H1 (cell line): ENCODE results near the gene RMND5A. TPM values are rescaled to one million over a fixed set of nuclear protein-coding genes. Genes with fewer than 3 reads are reported as not detected.

ENCODE experiments used
- ATF3 ChIP-seq: IDR thresholded peaks from 2 replicates; pipeline ENCODE4 v1.6.1; 2011; ENCODE audit warnings: low read depth, mild to moderate bottlenecking, low read length; ENCODE audit not compliant: insufficient read depth
- BRCA1 ChIP-seq: IDR thresholded peaks from 2 replicates; pipeline ENCODE4 v1.6.1; 2012; ENCODE audit warnings: low read depth, low read length, improper control_type of control experiment
- FOSL1 ChIP-seq: IDR thresholded peaks from 2 replicates; pipeline ENCODE4 v1.6.1; 2011; ENCODE audit warnings: mild to moderate bottlenecking, low read depth, low read length, moderate library complexity; ENCODE audit not compliant: insufficient read depth
- GTF2F1 ChIP-seq: IDR thresholded peaks from 2 replicates; pipeline ENCODE4 v1.6.1; 2012; ENCODE audit warnings: low read depth, low read length, improper control_type of control experiment, borderline replicate concordance
- PHF8 ChIP-seq: fragments of 200-600 bp; sonication (generic); conservative IDR thresholded peaks from 2 replicates; pipeline ENCODE4 v1.7.1; 2012; ENCODE audit warnings: low read depth, mild to moderate bottlenecking, inconsistent platforms, low read length, moderate library complexity
- POLR2A ChIP-seq, 2 experiments: IDR thresholded peaks; 1 replicate in 1 of 2; 2 replicates in 1 of 2; pipeline ENCODE4 v1.6.1; 2011; ENCODE audit warnings: low read depth in 2 of 2, low read length in 2 of 2, mild to moderate bottlenecking in 2 of 2; ENCODE audit errors: control extremely low read depth in 1 of 2
- RAD21 ChIP-seq, 2 experiments: IDR thresholded peaks in 1 of 2; conservative IDR thresholded peaks in 1 of 2; 2 replicates each; pipeline ENCODE4 v1.6.1; 2011; ENCODE audit warnings: low read depth in 2 of 2, low read length in 2 of 2, improper control_type of control experiment in 1 of 2, inconsistent platforms in 1 of 2, mild to moderate bottlenecking in 1 of 2, moderate library complexity in 1 of 2
- RBBP5 ChIP-seq: IDR thresholded peaks from 2 replicates; pipeline ENCODE4 v1.7.1; 2012; ENCODE audit warnings: low read depth, mild to moderate bottlenecking, inconsistent platforms, low read length, moderate library complexity, borderline replicate concordance
- SRF ChIP-seq: IDR thresholded peaks from 2 replicates; pipeline ENCODE4 v1.6.1; 2011; ENCODE audit warnings: mild to moderate bottlenecking, low read depth, low read length, moderate library complexity
- SUZ12 ChIP-seq: fragments of 200-600 bp; sonication (generic); IDR thresholded peaks from 2 replicates; pipeline ENCODE4 v1.6.1; 2012; ENCODE audit warnings: mild to moderate bottlenecking, inconsistent platforms, low read length, moderate library complexity, mixed read lengths
- polyA plus RNA-seq, 7 experiments: library from polyadenylated mRNA; depleted of rRNA in 3 of 7; stranded (reverse) in 5 of 7; unstranded in 2 of 7; fragments of >200 nt in 5 of 7; fragments of 200-250 nt in 2 of 7; gene quantifications; 1 replicate in 5 of 7; 2 replicates in 1 of 7; 4 replicates in 1 of 7; pipeline versions ENCODE4 v1.2.1 to v1.2.3, GENCODE V29; 2011 to 2013; ENCODE audit warnings: missing spikeins in 2 of 7, mixed read lengths in 2 of 7
- total RNA-seq: library from RNA; stranded (reverse); fragmentation: NEBNext Ultra II Directional; extraction: Animal tissue kit (Norgen Biotek cat#: 25700); gene quantifications from 2 replicates; pipeline ENCODE4 v1.2.1, GENCODE V29; 2021
- TF ChIP-seq, protein P1 (sequence below): fragments of 300-600 bp; sonication (generic); IDR thresholded peaks from 2 replicates; pipeline ENCODE4 v1.7.1; 2012; ENCODE audit warnings: low read length, moderate library complexity, mild to moderate bottlenecking, inconsistent platforms; ENCODE audit not compliant: insufficient replicate concordance

The RMND5A gene
- total and polyA plus RNA-seq, 2 of the 8 experiments (the other 6 are each of a cell fraction or from before 2014, with no cell fraction given) = 21.0 to 66.2 TPM

- TF ChIP-seq, protein P1, sequence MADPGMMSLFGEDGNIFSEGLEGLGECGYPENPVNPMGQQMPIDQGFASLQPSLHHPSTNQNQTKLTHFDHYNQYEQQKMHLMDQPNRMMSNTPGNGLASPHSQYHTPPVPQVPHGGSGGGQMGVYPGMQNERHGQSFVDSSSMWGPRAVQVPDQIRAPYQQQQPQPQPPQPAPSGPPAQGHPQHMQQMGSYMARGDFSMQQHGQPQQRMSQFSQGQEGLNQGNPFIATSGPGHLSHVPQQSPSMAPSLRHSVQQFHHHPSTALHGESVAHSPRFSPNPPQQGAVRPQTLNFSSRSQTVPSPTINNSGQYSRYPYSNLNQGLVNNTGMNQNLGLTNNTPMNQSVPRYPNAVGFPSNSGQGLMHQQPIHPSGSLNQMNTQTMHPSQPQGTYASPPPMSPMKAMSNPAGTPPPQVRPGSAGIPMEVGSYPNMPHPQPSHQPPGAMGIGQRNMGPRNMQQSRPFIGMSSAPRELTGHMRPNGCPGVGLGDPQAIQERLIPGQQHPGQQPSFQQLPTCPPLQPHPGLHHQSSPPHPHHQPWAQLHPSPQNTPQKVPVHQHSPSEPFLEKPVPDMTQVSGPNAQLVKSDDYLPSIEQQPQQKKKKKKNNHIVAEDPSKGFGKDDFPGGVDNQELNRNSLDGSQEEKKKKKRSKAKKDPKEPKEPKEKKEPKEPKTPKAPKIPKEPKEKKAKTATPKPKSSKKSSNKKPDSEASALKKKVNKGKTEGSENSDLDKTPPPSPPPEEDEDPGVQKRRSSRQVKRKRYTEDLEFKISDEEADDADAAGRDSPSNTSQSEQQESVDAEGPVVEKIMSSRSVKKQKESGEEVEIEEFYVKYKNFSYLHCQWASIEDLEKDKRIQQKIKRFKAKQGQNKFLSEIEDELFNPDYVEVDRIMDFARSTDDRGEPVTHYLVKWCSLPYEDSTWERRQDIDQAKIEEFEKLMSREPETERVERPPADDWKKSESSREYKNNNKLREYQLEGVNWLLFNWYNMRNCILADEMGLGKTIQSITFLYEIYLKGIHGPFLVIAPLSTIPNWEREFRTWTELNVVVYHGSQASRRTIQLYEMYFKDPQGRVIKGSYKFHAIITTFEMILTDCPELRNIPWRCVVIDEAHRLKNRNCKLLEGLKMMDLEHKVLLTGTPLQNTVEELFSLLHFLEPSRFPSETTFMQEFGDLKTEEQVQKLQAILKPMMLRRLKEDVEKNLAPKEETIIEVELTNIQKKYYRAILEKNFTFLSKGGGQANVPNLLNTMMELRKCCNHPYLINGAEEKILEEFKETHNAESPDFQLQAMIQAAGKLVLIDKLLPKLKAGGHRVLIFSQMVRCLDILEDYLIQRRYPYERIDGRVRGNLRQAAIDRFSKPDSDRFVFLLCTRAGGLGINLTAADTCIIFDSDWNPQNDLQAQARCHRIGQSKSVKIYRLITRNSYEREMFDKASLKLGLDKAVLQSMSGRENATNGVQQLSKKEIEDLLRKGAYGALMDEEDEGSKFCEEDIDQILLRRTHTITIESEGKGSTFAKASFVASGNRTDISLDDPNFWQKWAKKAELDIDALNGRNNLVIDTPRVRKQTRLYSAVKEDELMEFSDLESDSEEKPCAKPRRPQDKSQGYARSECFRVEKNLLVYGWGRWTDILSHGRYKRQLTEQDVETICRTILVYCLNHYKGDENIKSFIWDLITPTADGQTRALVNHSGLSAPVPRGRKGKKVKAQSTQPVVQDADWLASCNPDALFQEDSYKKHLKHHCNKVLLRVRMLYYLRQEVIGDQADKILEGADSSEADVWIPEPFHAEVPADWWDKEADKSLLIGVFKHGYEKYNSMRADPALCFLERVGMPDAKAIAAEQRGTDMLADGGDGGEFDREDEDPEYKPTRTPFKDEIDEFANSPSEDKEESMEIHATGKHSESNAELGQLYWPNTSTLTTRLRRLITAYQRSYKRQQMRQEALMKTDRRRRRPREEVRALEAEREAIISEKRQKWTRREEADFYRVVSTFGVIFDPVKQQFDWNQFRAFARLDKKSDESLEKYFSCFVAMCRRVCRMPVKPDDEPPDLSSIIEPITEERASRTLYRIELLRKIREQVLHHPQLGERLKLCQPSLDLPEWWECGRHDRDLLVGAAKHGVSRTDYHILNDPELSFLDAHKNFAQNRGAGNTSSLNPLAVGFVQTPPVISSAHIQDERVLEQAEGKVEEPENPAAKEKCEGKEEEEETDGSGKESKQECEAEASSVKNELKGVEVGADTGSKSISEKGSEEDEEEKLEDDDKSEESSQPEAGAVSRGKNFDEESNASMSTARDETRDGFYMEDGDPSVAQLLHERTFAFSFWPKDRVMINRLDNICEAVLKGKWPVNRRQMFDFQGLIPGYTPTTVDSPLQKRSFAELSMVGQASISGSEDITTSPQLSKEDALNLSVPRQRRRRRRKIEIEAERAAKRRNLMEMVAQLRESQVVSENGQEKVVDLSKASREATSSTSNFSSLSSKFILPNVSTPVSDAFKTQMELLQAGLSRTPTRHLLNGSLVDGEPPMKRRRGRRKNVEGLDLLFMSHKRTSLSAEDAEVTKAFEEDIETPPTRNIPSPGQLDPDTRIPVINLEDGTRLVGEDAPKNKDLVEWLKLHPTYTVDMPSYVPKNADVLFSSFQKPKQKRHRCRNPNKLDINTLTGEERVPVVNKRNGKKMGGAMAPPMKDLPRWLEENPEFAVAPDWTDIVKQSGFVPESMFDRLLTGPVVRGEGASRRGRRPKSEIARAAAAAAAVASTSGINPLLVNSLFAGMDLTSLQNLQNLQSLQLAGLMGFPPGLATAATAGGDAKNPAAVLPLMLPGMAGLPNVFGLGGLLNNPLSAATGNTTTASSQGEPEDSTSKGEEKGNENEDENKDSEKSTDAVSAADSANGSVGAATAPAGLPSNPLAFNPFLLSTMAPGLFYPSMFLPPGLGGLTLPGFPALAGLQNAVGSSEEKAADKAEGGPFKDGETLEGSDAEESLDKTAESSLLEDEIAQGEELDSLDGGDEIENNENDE = no peak
- TF ChIP-seq RAD21 (IDR thresholded peaks at IDR 0.05 in 1 of 2, conservative IDR thresholded peaks at IDR 0.05 in 1 of 2; ENCODE audit: low read depth in 2 of 2, low read length in 2 of 2) (no peak), SUZ12 (no peak), ATF3 (no peak), GTF2F1 (no peak), BRCA1 (no peak), FOSL1 (no peak), POLR2A (IDR thresholded peaks at IDR 0.05; ENCODE audit: control extremely low read depth in 1 of 2, low read depth in 2 of 2, low read length in 2 of 2) (no peak), SRF (no peak), RBBP5 (no peak), PHF8 (no peak)
Measured at GRCh38 chr2:86782748-86783147, 62.7 kb downstream of the RMND5A start (continued).
